Thyroid gland (tissue), 4 donors: Measurements from ENCODE around the gene ZNF775. TPM values are rescaled to one million over a fixed set of nuclear protein-coding genes. Genes with fewer than 3 reads are reported as not detected.

ENCODE experiments used
- DNase-seq, 2 donors: peaks; one replicate each; pipeline ENCODE4 v3.0.0-alpha.2; 2019
- H3K27ac ChIP-seq, 3 donors: fragments of 200-600 bp; sonication (generic); 1 replicate in 2 of 3; 2 replicates in 1 of 3; pipeline ENCODE4 v1.5.1; 2016 to 2019; ENCODE audit warnings: mild to moderate bottlenecking in 1 of 3, moderate library complexity in 1 of 3
- H3K27me3 ChIP-seq: fragments of 200-600 bp; sonication (generic); one replicate; pipeline ENCODE4 v1.5.1; 2019
- H3K36me3 ChIP-seq, 2 donors: fragments of 200-600 bp; sonication (generic); one replicate each; pipeline ENCODE4 v1.5.1; 2016 to 2019
- H3K4me1 ChIP-seq, 2 donors: fragments of 200-600 bp; sonication (generic); one replicate each; pipeline ENCODE4 v1.5.1; 2017 to 2019
- H3K4me3 ChIP-seq, 3 donors: fragments of 200-600 bp; sonication (generic); replicated peaks in 1 of 3; 1 replicate in 2 of 3; 2 replicates in 1 of 3; pipeline ENCODE4 v1.5.1; 2016; ENCODE audit warnings: mild to moderate bottlenecking in 1 of 3
- H3K9me3 ChIP-seq: fragments of 200-600 bp; sonication (generic); one replicate; pipeline ENCODE4 v1.5.1; 2017
- CTCF ChIP-seq, 6 experiments: fragments of 200-600 bp in 3 of 6; fragments of 450-650 bp in 3 of 6; sonication (generic) in 3 of 6; IDR thresholded peaks; one replicate each; pipeline ENCODE4 v1.5.1; 2016 to 2019; ENCODE audit warnings: antibody characterized with exemption in 6 of 6, mild to moderate bottlenecking in 2 of 6, inconsistent platforms in 1 of 6, moderate library complexity in 1 of 6
- POLR2A ChIP-seq, 2 donors: fragments of 450-650 bp; IDR thresholded peaks; one replicate each; pipeline ENCODE4 v1.6.1; 2017; ENCODE audit warnings: antibody characterized with exemption in 2 of 2, mild to moderate bottlenecking in 2 of 2, moderate library complexity in 1 of 2
- WGBS, 2 donors: methylation state at CpG; one replicate each; pipeline ENCODE4 v1.1.5; 2017; 5-methylcytosine and 5-hydroxymethylcytosine counted together
- intact Hi-C: fragments of 100-400 bp; cut with DNase I; formaldehyde crosslinking; loops from one replicate; pipeline ENCODE4 v1.15.1; 2023
- total RNA-seq, 4 donors: library from RNA; depleted of rRNA; stranded (reverse); fragments of >200 nt; gene quantifications; one replicate each; pipeline ENCODE4 v1.2.3, GENCODE V29; 2016

The ZNF775 gene
- total RNA-seq, result 1 to 10 TPM; 4.3 to 7.5 (median 6.3) TPM

- 0% methylated on average over 4 of the region's 60 CpGs for WGBS, 2 donors
- H3K4me1 ChIP-seq, result peaks cover 0 to 15% of the 10 kb centered on the region in 2 donors
Observed at GRCh38 chr7:150378853-150379440, at the start of gene ZNF775. TSS of gene ZNF775 (plus strand) at chr7:150379330. CDS start at chr7:150388471, 9,141 bp downstream.

GRCh38 chr7:150329331-150330120 lies 49.6 kb upstream of the ZNF775 start:
- no peak overlapping the region for H3K27ac ChIP-seq
- DNase-seq, result no peak
- H3K27me3 ChIP-seq, result no peaks in the 10 kb centered on the region
- TF ChIP-seq CTCF (IDR thresholded peaks at IDR 0.05) (no peak), POLR2A (IDR thresholded peaks at IDR 0.05) (no peak)
- WGBS, 2 donors, result 82 to 85% methylated on average over 20 to 22 of the region's 22 CpGs
- peaks cover 1 to 8% of the 10 kb centered on the region in 2 donors for H3K4me1 ChIP-seq
- no peaks in the 10 kb centered on the region for H3K9me3 ChIP-seq
- no peak overlapping the region for H3K4me3 ChIP-seq
- no peaks in the 10 kb centered on the region for H3K36me3 ChIP-seq
- intact Hi-C loops, result no loop called here

More at GRCh38 chr7:150378853-150379440, at the start of gene ZNF775:
- peak within 1 kb of the TSS; percentile 79 to 97 (median 80) for H3K4me3 ChIP-seq
- peaks cover 0 to 5% of the 10 kb centered on the region in 2 donors for H3K36me3 ChIP-seq
- intact Hi-C loops, result no loop called here
- peak within 1 kb of the TSS; percentile 77 to 85 (median 78) for H3K27ac ChIP-seq
- DNase-seq, result peak; percentile 97 to 98
- H3K27me3 ChIP-seq, result no peaks in the 10 kb centered on the region
- H3K9me3 ChIP-seq, result no peaks in the 10 kb centered on the region
- TF ChIP-seq POLR2A (IDR thresholded peaks at IDR 0.05), result peak in 1 of 2 donors; percentile 87
- no peak for TF ChIP-seq CTCF (IDR thresholded peaks at IDR 0.05)

- Histone ChIP-seq H3K27ac (no peak overlapping the region), H3K36me3 (no peaks in the 10 kb centered on the region)
Observed at GRCh38 chr7:150330211-150330885, 48.8 kb upstream of the ZNF775 start.

GRCh38 chr7:150332852-150333635 lies 46.1 kb upstream of the ZNF775 start:
- peaks cover 9 to 15% of the 10 kb centered on the region in 2 donors for H3K4me1 ChIP-seq
- no peak for DNase-seq
- no peaks in the 10 kb centered on the region for H3K27me3 ChIP-seq
- 92 to 97% methylated on average over 14 to 17 of the region's 18 CpGs for WGBS, 2 donors
- intact Hi-C loops, result no loop called here
- no peaks in the 10 kb centered on the region for H3K9me3 ChIP-seq
- H3K4me3 ChIP-seq, result no peak overlapping the region
- H3K27ac ChIP-seq, result no peak overlapping the region
- H3K36me3 ChIP-seq, result no peaks in the 10 kb centered on the region
- TF ChIP-seq CTCF (IDR thresholded peaks at IDR 0.05) (no peak), POLR2A (IDR thresholded peaks at IDR 0.05) (no peak)

More at GRCh38 chr7:150330211-150330885, 48.8 kb upstream of the ZNF775 start:
- Histone ChIP-seq H3K27me3 (no peaks in the 10 kb centered on the region), H3K4me3 (no peak overlapping the region), H3K9me3 (no peaks in the 10 kb centered on the region), H3K4me1 (peaks cover 0 to under 1% of the 10 kb centered on the region in 2 donors)
- intact Hi-C loops, result no loop called here
- WGBS, 2 donors, result 96 to 98% methylated on average over 8 to 14 of the region's 19 CpGs
- no peak for DNase-seq
- TF ChIP-seq POLR2A (IDR thresholded peaks at IDR 0.05) (no peak), CTCF (IDR thresholded peaks at IDR 0.05) (no peak)
